HepG2 (cell line): Measurements from ENCODE around the gene EBF4. TPM values are rescaled to one million over a fixed set of nuclear protein-coding genes. Genes with fewer than 3 reads are reported as not detected.

Experiments
- CTCF ChIP-seq: sonication (generic); formaldehyde crosslinking; IDR thresholded peaks from 2 replicates; pipeline ENCODE4 v1.5.0; 2020; ENCODE audit warnings: mild to moderate bottlenecking, missing genetic modification reagents, moderate library complexity
- DNMT1 ChIP-seq: sonication (generic); formaldehyde crosslinking; IDR thresholded peaks from 2 replicates; pipeline ENCODE4 v1.5.1; 2020; ENCODE audit warnings: mild to moderate bottlenecking, missing genetic modification reagents
- ETV5 ChIP-seq: IDR thresholded peaks from 2 replicates; pipeline ENCODE4 v1.6.1; 2018; ENCODE audit warnings: missing biosample characterization, missing genetic modification reagents, inconsistent platforms, borderline replicate concordance
- KDM2A ChIP-seq: sonication (generic); formaldehyde crosslinking; IDR thresholded peaks from 2 replicates; pipeline ENCODE4 v1.4.0; 2020; ENCODE audit warnings: low read depth, missing genetic modification reagents, borderline replicate concordance
- KLF9 ChIP-seq: IDR thresholded peaks from 2 replicates; pipeline ENCODE4 v1.6.1; 2016; ENCODE audit warnings: low read depth
- MNT ChIP-seq: fragments of 450-650 bp; IDR thresholded peaks from 2 replicates; pipeline ENCODE4 v1.6.1; 2016
- NFRKB ChIP-seq: fragments of 450-650 bp; IDR thresholded peaks from 2 replicates; pipeline ENCODE4 v1.6.1; 2017
- SRY ChIP-seq: sonication (generic); formaldehyde crosslinking; IDR thresholded peaks from 2 replicates; pipeline ENCODE4 v1.8.0; 2022; ENCODE audit warnings: mild to moderate bottlenecking, missing genetic modification reagents
- ZBTB37 ChIP-seq: sonication (generic); formaldehyde crosslinking; IDR thresholded peaks from 2 replicates; pipeline ENCODE4 v1.4.0; 2020; ENCODE audit warnings: mild to moderate bottlenecking, missing genetic modification reagents
- ZBTB38 ChIP-seq: sonication (generic); formaldehyde crosslinking; IDR thresholded peaks from 2 replicates; pipeline ENCODE4 v1.5.1; 2020; ENCODE audit warnings: mild to moderate bottlenecking, missing genetic modification reagents
- ZNF276 ChIP-seq: sonication (generic); formaldehyde crosslinking; IDR thresholded peaks from 2 replicates; pipeline ENCODE4 v1.4.0; 2020; ENCODE audit warnings: mild to moderate bottlenecking, low read depth, missing genetic modification reagents
- ZNF317 ChIP-seq: sonication (generic); formaldehyde crosslinking; IDR thresholded peaks from 2 replicates; pipeline ENCODE4 v1.5.0; 2020; ENCODE audit warnings: mild to moderate bottlenecking, missing genetic modification reagents
- ZNF329 ChIP-seq: sonication (generic); formaldehyde crosslinking; IDR thresholded peaks from 2 replicates; pipeline ENCODE4 v1.9.0; 2021; ENCODE audit warnings: low read depth, mild to moderate bottlenecking, missing genetic modification reagents
- ZNF430 ChIP-seq: sonication (generic); formaldehyde crosslinking; IDR thresholded peaks from 2 replicates; pipeline ENCODE4 v1.9.0; 2021; ENCODE audit warnings: mild to moderate bottlenecking, missing genetic modification reagents
- ZNF446 ChIP-seq: sonication (generic); formaldehyde crosslinking; IDR thresholded peaks from 2 replicates; pipeline ENCODE4 v1.5.0; 2020; ENCODE audit warnings: mild to moderate bottlenecking, missing genetic modification reagents
- ZNF460 ChIP-seq: sonication (generic); formaldehyde crosslinking; IDR thresholded peaks from 2 replicates; pipeline ENCODE4 v1.5.1; 2020; ENCODE audit warnings: missing genetic modification reagents, mild to moderate bottlenecking, borderline replicate concordance
- ZNF558 ChIP-seq: sonication (generic); formaldehyde crosslinking; IDR thresholded peaks from 2 replicates; pipeline ENCODE4 v1.9.0; 2022; ENCODE audit warnings: mild to moderate bottlenecking, missing genetic modification reagents, borderline replicate concordance
- ZNF839 ChIP-seq: sonication (generic); formaldehyde crosslinking; IDR thresholded peaks from 2 replicates; pipeline ENCODE4 v1.4.0; 2020; ENCODE audit warnings: missing genetic modification reagents, mild to moderate bottlenecking, borderline replicate concordance
- polyA plus RNA-seq, 8 experiments: library from polyadenylated mRNA; depleted of rRNA in 3 of 8; stranded (reverse) in 7 of 8; unstranded in 1 of 8; fragments of >200 nt; fragmentation: Illumina TruSeq in 4 of 8; extraction: Trizol in 4 of 8; gene quantifications; 2 replicates each; pipeline versions ENCODE4 v1.2.1 to v1.2.3, GENCODE V29; 2011 to 2016; ENCODE audit warnings: low read depth in 4 of 8, missing spikeins in 1 of 8, mixed read lengths in 1 of 8; ENCODE audit not compliant: insufficient read depth in 1 of 8
- total RNA-seq, 5 experiments: library from RNA; depleted of rRNA; stranded (reverse); fragments of >200 nt; fragmentation: Illumina TruSeq; extraction: Trizol; gene quantifications; 2 replicates each; pipeline ENCODE4 v1.2.3, GENCODE V29; 2016; ENCODE audit warnings: low read depth in 1 of 5
- TF ChIP-seq, protein P1 (sequence below): sonication (generic); formaldehyde crosslinking; IDR thresholded peaks from 2 replicates; pipeline ENCODE4 v1.5.0; 2020; ENCODE audit warnings: missing genetic modification reagents
- TF ChIP-seq, protein P2 (sequence below): sonication (generic); formaldehyde crosslinking; IDR thresholded peaks from 2 replicates; pipeline ENCODE4 v1.8.0; 2022; ENCODE audit warnings: missing genetic modification reagents, mild to moderate bottlenecking, moderate library complexity, borderline replicate concordance

EBF4 gene
- total and polyA plus RNA-seq, 2 of the 13 experiments (the other 11 are each of a cell fraction or from before 2014, with no cell fraction given), result 0.84 to 2.2 TPM

GRCh38 chr20:2749951-2750490, 57.4 kb downstream of the EBF4 start (continued):
- TF ChIP-seq CTCF (CRISPR knock-in tag), result no peak
- no peak for TF ChIP-seq NFRKB
- TF ChIP-seq ZNF558 (CRISPR knock-in tag), result no peak
- TF ChIP-seq ZNF460 (CRISPR knock-in tag), result no peak
- TF ChIP-seq DNMT1 (CRISPR knock-in tag), result 0 out of 2 replicates have a peak, but pooled peaks have one; percentile 9
- TF ChIP-seq ETV5, result 0 out of 2 replicates have a peak, but pooled peaks have one; percentile 11
- peak; percentile 0; the same call in 1 of the 2 replicates for TF ChIP-seq ZNF430 (CRISPR knock-in tag)
- TF ChIP-seq ZNF446 (CRISPR knock-in tag), result 0 out of 2 replicates have a peak, but pooled peaks have one; percentile 39
- TF ChIP-seq KDM2A (CRISPR knock-in tag), result 0 out of 2 replicates have a peak, but pooled peaks have one; percentile 20
- peak; percentile 83 for TF ChIP-seq MNT
- TF ChIP-seq ZNF839, result peak; percentile 25; the same call in 1 of the 2 replicates
- no peak for TF ChIP-seq ZNF329 (CRISPR knock-in tag)
- no peak for TF ChIP-seq ZBTB37 (CRISPR knock-in tag)
- TF ChIP-seq KLF9 (CRISPR knock-in tag), result no peak
- TF ChIP-seq ZNF276 (CRISPR knock-in tag), result no peak
- peak; percentile 71; the same call in 1 of the 2 replicates for TF ChIP-seq SRY (CRISPR knock-in tag)
- TF ChIP-seq ZNF317, result no peak
- TF ChIP-seq ZBTB38 (CRISPR knock-in tag), result peak; percentile 56; the same call in 1 of the 2 replicates
- TF ChIP-seq, protein P1, sequence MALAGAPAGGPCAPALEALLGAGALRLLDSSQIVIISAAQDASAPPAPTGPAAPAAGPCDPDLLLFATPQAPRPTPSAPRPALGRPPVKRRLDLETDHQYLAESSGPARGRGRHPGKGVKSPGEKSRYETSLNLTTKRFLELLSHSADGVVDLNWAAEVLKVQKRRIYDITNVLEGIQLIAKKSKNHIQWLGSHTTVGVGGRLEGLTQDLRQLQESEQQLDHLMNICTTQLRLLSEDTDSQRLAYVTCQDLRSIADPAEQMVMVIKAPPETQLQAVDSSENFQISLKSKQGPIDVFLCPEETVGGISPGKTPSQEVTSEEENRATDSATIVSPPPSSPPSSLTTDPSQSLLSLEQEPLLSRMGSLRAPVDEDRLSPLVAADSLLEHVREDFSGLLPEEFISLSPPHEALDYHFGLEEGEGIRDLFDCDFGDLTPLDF (CRISPR knock-in tag), result no peak
- TF ChIP-seq, protein P2, sequence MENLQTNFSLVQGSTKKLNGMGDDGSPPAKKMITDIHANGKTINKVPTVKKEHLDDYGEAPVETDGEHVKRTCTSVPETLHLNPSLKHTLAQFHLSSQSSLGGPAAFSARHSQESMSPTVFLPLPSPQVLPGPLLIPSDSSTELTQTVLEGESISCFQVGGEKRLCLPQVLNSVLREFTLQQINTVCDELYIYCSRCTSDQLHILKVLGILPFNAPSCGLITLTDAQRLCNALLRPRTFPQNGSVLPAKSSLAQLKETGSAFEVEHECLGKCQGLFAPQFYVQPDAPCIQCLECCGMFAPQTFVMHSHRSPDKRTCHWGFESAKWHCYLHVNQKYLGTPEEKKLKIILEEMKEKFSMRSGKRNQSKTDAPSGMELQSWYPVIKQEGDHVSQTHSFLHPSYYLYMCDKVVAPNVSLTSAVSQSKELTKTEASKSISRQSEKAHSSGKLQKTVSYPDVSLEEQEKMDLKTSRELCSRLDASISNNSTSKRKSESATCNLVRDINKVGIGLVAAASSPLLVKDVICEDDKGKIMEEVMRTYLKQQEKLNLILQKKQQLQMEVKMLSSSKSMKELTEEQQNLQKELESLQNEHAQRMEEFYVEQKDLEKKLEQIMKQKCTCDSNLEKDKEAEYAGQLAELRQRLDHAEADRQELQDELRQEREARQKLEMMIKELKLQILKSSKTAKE (CRISPR knock-in tag), result 0 out of 2 replicates have a peak, but pooled peaks have one; percentile 29
